Measurements from ENCODE around the gene OAT. TPM values are rescaled to one million over a fixed set of nuclear protein-coding genes. Genes with fewer than 3 reads are reported as not detected.

Gene OAT
- total and polyA plus RNA-seq, 2 experiments from 2014 or later = 568 to 694 TPM

DNA sequence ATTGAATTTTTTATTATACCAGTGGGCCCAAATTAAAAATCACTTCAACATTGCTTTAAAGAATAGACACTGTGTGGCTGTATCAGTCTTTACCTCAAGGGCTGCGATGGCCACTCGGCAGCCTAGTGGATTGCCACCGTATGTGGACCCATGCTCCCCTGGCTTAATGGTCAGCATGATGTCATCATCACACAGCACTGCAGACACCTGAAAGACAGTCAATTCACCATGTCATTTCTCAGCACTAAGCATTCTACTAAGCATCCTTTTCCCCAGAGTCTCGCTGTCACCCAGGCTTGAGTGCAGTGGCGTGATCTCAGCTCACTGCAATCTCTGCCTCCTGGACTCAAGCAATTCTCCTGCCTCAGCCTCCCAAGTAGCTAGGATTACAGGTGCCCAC, 17.1 kb downstream of the OAT start:
- Histone ChIP-seq H4K20me1 (ENCODE audit: insufficient read depth, poor library complexity, severe bottlenecking) (peaks cover 14% of the 10 kb centered on the region), H3K4me1 (ENCODE audit: insufficient read depth) (peaks cover 4% of the 10 kb centered on the region), H3K9me3 (ENCODE audit: low read depth) (no peaks in the 10 kb centered on the region), H3K27me3 (no peaks in the 10 kb centered on the region), H2AFZ (no peak overlapping the region), H3K4me2 (no peak overlapping the region), H3K79me2 (peaks cover 8% of the 10 kb centered on the region), H3K4me3 (no peak overlapping the region), H3K9me2 (replicated peaks; ENCODE audit: insufficient read depth) (no peaks in the 10 kb centered on the region), H3K27ac (no peak overlapping the region), H3K36me3 (replicated peaks; ENCODE audit: insufficient read depth, low read depth) (no peaks in the 10 kb centered on the region)
- no peak for TF ChIP-seq EZH2phosphoT487 (IDR thresholded peaks at IDR 0.05; ENCODE audit: low read depth, severe bottlenecking, unreplicated experiment)
- TF ChIP-seq, protein P1, sequence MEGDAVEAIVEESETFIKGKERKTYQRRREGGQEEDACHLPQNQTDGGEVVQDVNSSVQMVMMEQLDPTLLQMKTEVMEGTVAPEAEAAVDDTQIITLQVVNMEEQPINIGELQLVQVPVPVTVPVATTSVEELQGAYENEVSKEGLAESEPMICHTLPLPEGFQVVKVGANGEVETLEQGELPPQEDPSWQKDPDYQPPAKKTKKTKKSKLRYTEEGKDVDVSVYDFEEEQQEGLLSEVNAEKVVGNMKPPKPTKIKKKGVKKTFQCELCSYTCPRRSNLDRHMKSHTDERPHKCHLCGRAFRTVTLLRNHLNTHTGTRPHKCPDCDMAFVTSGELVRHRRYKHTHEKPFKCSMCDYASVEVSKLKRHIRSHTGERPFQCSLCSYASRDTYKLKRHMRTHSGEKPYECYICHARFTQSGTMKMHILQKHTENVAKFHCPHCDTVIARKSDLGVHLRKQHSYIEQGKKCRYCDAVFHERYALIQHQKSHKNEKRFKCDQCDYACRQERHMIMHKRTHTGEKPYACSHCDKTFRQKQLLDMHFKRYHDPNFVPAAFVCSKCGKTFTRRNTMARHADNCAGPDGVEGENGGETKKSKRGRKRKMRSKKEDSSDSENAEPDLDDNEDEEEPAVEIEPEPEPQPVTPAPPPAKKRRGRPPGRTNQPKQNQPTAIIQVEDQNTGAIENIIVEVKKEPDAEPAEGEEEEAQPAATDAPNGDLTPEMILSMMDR (IDR thresholded peaks at IDR 0.05; ENCODE audit: poor library complexity) = no peak
- TF ChIP-seq EZH2 (IDR thresholded peaks at IDR 0.05; ENCODE audit: borderline replicate concordance) = no peak
- DNase-seq (ENCODE audit: low spot score) = no peak
- 97% methylated on average over 5 of the region's 5 CpGs for WGBS (ENCODE audit: low lambda C conversion rate, missing lambda C conversion rate)

DNA sequence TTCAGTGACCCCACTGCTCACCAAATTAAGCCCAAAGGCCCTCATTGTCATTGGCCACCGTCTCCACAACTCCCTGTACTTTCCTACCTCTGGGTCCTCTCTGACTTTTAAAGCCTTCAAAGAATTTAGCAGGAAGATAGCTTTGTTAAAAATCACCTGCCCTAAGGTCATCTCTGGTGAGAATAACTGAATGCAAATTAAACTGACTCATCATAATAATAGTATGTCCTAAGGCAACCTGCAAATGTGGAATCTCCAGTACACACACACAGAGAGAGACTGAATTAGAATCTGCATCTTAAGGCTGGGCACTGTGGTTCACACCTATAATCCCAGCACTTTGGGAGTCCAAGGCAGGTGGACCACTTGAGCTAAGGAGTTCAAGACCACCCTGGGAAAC, 24.1 kb downstream of the OAT start:
- Histone ChIP-seq H3K4me3 (no peak overlapping the region), H3K4me1 (ENCODE audit: insufficient read depth) (no peaks in the 10 kb centered on the region), H3K27ac (no peak overlapping the region), H3K9me3 (ENCODE audit: low read depth) (no peaks in the 10 kb centered on the region), H3K9me2 (replicated peaks; ENCODE audit: insufficient read depth) (no peaks in the 10 kb centered on the region), H3K27me3 (no peaks in the 10 kb centered on the region), H2AFZ (no peak overlapping the region), H3K4me2 (no peak overlapping the region), H3K79me2 (no peaks in the 10 kb centered on the region), H3K36me3 (replicated peaks; ENCODE audit: insufficient read depth, low read depth) (no peaks in the 10 kb centered on the region), H4K20me1 (ENCODE audit: insufficient read depth, poor library complexity, severe bottlenecking) (peaks cover under 1% of the 10 kb centered on the region)
- 60% methylated on average over 1 of the region's 1 CpG for WGBS (ENCODE audit: low lambda C conversion rate, missing lambda C conversion rate)
- no peak for DNase-seq (ENCODE audit: low spot score)
- TF ChIP-seq EZH2phosphoT487 (IDR thresholded peaks at IDR 0.05; ENCODE audit: low read depth, severe bottlenecking, unreplicated experiment) (no peak), EZH2 (IDR thresholded peaks at IDR 0.05; ENCODE audit: borderline replicate concordance) (no peak)
- TF ChIP-seq, protein P1 (IDR thresholded peaks at IDR 0.05; ENCODE audit: poor library complexity) = no peak

DNA sequence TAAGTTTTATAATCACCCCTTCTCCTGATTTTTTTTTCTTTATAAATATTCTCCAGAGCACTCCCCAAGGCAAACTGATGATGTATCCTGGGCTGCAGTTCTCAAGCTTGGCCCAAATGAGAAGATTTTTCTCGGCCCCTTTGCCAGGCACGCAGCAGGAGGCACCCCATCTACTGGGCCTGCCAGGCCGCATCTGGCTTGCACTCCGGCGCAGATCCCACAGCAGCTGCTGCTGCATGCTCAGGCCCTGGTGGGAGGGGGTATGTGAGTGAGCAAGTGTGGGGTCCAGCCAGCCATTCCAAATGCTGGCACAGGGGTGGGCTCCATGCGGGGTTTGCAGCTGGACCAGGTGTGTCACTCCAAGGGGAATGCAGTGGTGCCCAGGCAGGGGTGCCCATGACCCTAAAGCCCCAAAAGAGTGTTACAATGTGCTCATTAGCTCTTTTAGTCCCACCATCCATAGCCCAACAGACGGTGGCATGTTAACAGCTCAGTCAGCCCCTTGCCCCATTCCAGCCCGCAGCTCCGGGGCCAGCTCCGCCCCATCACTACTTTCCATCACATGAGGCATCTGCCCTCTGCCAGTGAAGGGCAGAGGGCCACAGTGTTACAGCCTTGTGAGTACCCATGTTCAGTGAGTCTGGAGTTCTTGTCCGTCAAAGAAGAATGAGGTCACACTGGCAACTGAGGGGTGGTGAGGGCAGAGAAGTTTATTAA, 25.9 kb downstream of the OAT start:
- no peaks in the 10 kb centered on the region for H3K9me3 ChIP-seq (ENCODE audit: low read depth)
- no peak overlapping the region for H2AFZ ChIP-seq
- no peak overlapping the region for H3K4me3 ChIP-seq
- H3K27me3 ChIP-seq = no peaks in the 10 kb centered on the region
- DNase-seq (ENCODE audit: low spot score) = no peak
- H4K20me1 ChIP-seq (ENCODE audit: insufficient read depth, poor library complexity, severe bottlenecking) = no peaks in the 10 kb centered on the region
- H3K4me2 ChIP-seq = no peak overlapping the region
- no peaks in the 10 kb centered on the region for H3K9me2 ChIP-seq (replicated peaks; ENCODE audit: insufficient read depth)
- TF ChIP-seq EZH2 (IDR thresholded peaks at IDR 0.05; ENCODE audit: borderline replicate concordance) (no peak), EZH2phosphoT487 (IDR thresholded peaks at IDR 0.05; ENCODE audit: low read depth, severe bottlenecking, unreplicated experiment) (no peak)
- TF ChIP-seq, protein P1 (IDR thresholded peaks at IDR 0.05; ENCODE audit: poor library complexity) = no peak
- whole genome bisulfite sequencing (ENCODE audit: low lambda C conversion rate, missing lambda C conversion rate) = 91% methylated on average over 11 of the region's 11 CpGs
- H3K27ac ChIP-seq = no peak overlapping the region
- peaks cover 3% of the 10 kb centered on the region for H3K4me1 ChIP-seq (ENCODE audit: insufficient read depth)
- H3K79me2 ChIP-seq = no peaks in the 10 kb centered on the region
- no peaks in the 10 kb centered on the region for H3K36me3 ChIP-seq (replicated peaks; ENCODE audit: insufficient read depth, low read depth)

All from hepatocyte (in vitro differentiated cells).